Tongue (tissue), 2 donors: ENCODE measurements around the gene REV1. TPM values are rescaled to one million over a fixed set of nuclear protein-coding genes. Genes with fewer than 3 reads are reported as not detected.
"Not testable (repeated sequence)": the region's sequence is repeated elsewhere in the genome, so short reads cannot be mapped to it uniquely, and the experiment has no call there.

ENCODE experiments used
- DNase-seq: peaks from one replicate; pipeline ENCODE4 v3.0.0-alpha.2; 2015
- total RNA-seq: library from RNA; depleted of rRNA; stranded (reverse); fragments of >200 nt; gene quantifications from one replicate; pipeline ENCODE4 v1.2.3, GENCODE V29; 2014

Gene REV1
- total RNA-seq: 83.9 TPM

- DNase-seq: peak; percentile 98
These were observed at the start of gene REV1 for GRCh38 chr2:99489761-99490622. Gene REV1 (minus strand): TSS chr2:99490017. CDS start chr2:99464975, 25,042 bp downstream.

GRCh38 chr2:99537910-99538485 is 48.2 kb upstream of the REV1 start:
- DNase-seq: no peak

- no peak for DNase-seq
These were observed 34.2 kb upstream of the REV1 start for GRCh38 chr2:99524056-99524455.

GRCh38 chr2:99522157-99522556 is 32.3 kb upstream of the REV1 start:
- no peak for DNase-seq

GRCh38 chr2:99520813-99521212 is 31.0 kb upstream of the REV1 start:
- DNase-seq: no peak

GRCh38 chr2:99520195-99520594 is 30.4 kb upstream of the REV1 start:
- no peak for DNase-seq

- DNase-seq: no peak
These were observed 24.5 kb upstream of the REV1 start for GRCh38 chr2:99514357-99514756.

GRCh38 chr2:99512181-99512591 is 22.4 kb upstream of the REV1 start:
- peak; percentile 72 for DNase-seq

GRCh38 chr2:99509387-99509786 is 19.6 kb upstream of the REV1 start:
- DNase-seq: peak; percentile 60

GRCh38 chr2:99507937-99508818 is 18.4 kb upstream of the REV1 start:
- no peak for DNase-seq

GRCh38 chr2:99504844-99505584 is 15.2 kb upstream of the REV1 start:
- DNase-seq: no peak

GRCh38 chr2:99503662-99504416 is 14.0 kb upstream of the REV1 start:
- not testable (repeated sequence) for DNase-seq

GRCh38 chr2:99496021-99496420 is 6.2 kb upstream of the REV1 start:
- DNase-seq: no peak

GRCh38 chr2:99495115-99495860 is 5.5 kb upstream of the REV1 start:
- no peak for DNase-seq

GRCh38 chr2:99492721-99493120 is 2.9 kb upstream of the REV1 start:
- no peak for DNase-seq

- no peak for DNase-seq
These were observed 1.0 kb upstream of the REV1 start for GRCh38 chr2:99490623-99491461.

GRCh38 chr2:99489063-99489760 is 605 bp downstream of the REV1 start:
- DNase-seq: peak; percentile 71

GRCh38 chr2:99488539-99489062 is 1.2 kb downstream of the REV1 start:
- no peak for DNase-seq

GRCh38 chr2:99487906-99488305 is 1.9 kb downstream of the REV1 start:
- DNase-seq: no peak
